PC-9 (cell line): ENCODE results near the gene NRG4.

ENCODE experiments used
- CTCF ChIP-seq: fragments of 200-600 bp; sonication (generic); conservative IDR thresholded peaks from 2 replicates; pipeline ENCODE4 v1.6.1; 2017; ENCODE audit warnings: mixed run types, antibody characterized with exemption, mild to moderate bottlenecking, moderate library complexity
- EZH2 ChIP-seq: fragments of 200-600 bp; sonication (generic); IDR thresholded peaks from 2 replicates; pipeline ENCODE4 v1.8.0; 2017; ENCODE audit warnings: antibody characterized with exemption, low read depth

- TF ChIP-seq CTCF, result no peak
- TF ChIP-seq EZH2, result no peak
Observed at GRCh38 chr15:75895731-75896130, 116.5 kb downstream of the NRG4 start.
